Non-pigmented ciliary epithelial cell (primary cell): ENCODE data around the gene PES1.
"Not testable (repeated sequence)": the region's sequence is repeated elsewhere in the genome, so short reads cannot be mapped to it uniquely, and the experiment has no call there.

Experiments
- DNase-seq: peaks from one replicate; pipeline ENCODE4 v3.0.0-alpha.2; 2010; ENCODE audit warnings: low read depth

Gene PES1

DNA sequence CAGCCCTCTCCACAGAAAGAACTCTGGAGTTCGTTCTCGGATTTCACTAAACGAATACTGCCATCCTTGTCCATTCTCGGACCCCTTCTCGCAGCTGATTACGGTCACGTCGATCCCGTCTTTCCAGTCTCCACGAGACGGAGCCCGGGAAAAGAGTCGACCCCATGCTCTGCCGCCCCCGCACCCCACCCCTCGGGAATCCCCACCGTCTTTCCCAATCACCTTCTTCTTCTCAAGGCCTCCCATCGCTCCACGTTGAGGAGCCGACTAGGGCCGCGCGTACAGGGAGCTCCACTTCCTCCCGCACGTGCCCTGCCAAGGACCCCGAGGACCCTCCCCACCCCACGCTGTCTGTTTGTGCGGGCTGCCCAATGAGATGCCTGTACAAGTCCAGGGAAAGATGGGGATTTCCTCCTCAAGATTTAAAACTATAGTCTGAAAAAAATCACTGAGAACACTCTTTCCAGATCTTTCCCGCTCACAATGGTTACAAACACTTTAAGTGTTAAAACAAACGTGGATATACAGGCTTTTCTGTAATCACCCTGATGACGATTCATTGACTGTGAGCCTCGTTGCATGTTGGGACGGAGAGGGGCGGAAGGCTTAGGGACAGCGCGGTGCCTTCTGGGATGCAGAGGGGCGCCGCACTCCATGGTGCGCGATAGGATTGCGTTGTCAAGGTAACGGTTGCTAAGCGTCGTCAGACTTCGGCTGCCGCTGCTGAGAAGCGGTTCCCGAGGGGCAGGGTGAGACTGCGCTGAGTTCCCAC is at the start of gene PES1:
PES1 (minus strand) TSS at position 323 of the 772 bp plus-strand sequence; CDS start at position 246, 77 bp downstream.
- peak; percentile 96 for DNase-seq

GRCh38 chr22:30640839-30641430 is 49.2 kb upstream of the PES1 start:
- no peak for DNase-seq

DNA sequence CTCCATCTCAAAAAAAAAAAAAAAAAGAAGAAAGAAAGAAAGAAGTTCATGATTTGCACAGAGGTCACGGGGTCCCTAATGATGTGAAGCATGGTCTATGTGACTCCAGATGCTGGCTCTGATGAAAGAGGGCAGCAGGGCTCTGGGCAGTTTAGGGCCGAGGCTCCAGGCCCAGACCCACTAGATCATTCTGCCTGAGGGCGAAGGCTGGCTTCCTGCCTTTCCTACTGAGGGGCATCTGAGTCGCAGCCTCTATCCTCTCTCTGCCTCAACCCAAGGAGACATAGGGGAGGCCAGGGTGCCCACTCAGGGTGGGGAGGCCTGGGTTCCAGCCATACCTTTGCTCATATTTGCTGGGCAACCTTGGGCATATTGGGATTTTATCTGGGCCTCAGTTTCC is 48.7 kb upstream of the PES1 start:
- no peak for DNase-seq

DNA sequence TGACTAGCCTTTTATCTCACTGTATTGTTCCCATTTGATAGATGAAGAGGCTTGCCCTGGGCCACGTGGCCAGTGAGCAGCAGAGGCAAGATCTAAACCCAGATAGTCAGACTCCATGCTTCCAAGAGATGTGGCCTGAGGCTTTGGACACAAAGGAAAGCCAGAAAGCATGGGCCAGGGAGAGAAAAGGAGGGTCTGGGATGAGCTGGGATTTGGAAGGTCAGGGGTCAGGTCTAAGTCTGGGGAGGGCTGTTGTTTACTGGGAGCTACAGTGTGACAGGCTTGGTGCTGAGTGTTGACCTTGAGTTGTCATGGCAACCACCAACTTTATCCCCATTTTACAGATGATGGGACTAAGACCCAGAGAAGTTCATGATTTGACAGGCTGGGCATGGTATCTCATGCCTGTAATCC is 46.0 kb upstream of the PES1 start:
- DNase-seq: no peak

- no peak for DNase-seq
These were observed 44.7 kb upstream of the PES1 start for GRCh38 chr22:30636226-30637077.

- DNase-seq: peak; percentile 41
These were observed 43.8 kb upstream of the PES1 start, which contains the start of gene SLC35E4 for GRCh38 chr22:30635273-30636225. SLC35E4 (plus strand) TSS chr22:30635781; CDS start chr22:30636451, 670 bp downstream.

GRCh38 chr22:30634471-30635233 is 42.9 kb upstream of the PES1 start:
- peak; percentile 57 for DNase-seq

DNA sequence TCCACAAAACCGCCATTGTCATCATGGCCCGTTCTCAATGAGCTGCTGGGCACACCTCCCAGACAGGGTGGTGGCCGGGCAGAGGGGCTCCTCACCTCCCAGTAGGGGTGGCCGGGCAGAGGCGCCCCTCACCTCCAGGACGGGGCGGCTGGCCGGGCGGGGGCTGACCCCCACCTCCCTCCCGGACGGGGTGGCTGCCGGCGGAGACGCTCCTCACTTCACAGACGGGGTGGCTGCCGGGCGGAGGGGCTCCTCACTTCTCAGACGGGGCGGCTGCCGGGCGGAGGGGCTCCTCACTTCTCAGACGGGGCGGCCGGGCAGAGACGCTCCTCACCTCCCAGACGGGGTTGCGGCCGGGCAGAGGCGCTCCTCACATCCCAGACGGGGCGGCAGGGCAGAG is 39.8 kb upstream of the PES1 start:
- not testable (repeated sequence) for DNase-seq

GRCh38 chr22:30628491-30628890 is 36.8 kb upstream of the PES1 start:
- no peak for DNase-seq

GRCh38 chr22:30627471-30627870 is 35.8 kb upstream of the PES1 start:
- DNase-seq: no peak

DNA sequence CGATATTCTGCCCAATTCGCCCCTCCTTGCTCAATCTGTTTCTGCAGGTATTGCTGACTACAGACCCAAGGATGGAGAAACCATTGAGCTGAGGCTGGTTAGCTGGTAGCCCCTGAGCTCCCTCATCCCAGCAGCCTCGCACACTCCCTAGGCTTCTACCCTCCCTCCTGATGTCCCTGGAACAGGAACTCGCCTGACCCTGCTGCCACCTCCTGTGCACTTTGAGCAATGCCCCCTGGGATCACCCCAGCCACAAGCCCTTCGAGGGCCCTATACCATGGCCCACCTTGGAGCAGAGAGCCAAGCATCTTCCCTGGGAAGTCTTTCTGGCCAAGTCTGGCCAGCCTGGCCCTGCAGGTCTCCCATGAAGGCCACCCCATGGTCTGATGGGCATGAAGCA is 34.7 kb upstream of the PES1 start:
- no peak for DNase-seq

DNA sequence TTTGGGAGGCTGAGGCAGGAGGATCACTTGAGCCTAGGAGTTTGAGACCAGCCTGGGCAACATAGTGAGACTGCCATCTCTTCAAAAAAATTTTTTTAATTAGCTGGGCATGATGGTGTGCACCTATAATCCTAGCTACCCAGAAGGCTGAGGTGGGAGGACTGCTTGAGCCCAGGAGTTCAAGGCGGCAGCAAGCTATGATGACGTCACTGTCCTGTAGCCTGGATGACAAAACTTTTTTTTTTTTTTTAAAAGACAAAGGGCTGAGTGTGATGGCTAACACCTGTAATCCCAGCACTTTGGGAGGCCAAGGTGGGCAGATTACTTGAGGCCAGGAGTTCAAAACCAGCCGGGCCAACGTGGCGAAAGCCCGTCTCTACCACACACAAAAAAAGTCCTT is 28.2 kb upstream of the PES1 start:
- DNase-seq: not testable (repeated sequence)

- DNase-seq: no peak
These were observed 26.1 kb upstream of the PES1 start for GRCh38 chr22:30617819-30618218.

GRCh38 chr22:30615543-30615954 is 23.8 kb upstream of the PES1 start:
- no peak for DNase-seq

DNA sequence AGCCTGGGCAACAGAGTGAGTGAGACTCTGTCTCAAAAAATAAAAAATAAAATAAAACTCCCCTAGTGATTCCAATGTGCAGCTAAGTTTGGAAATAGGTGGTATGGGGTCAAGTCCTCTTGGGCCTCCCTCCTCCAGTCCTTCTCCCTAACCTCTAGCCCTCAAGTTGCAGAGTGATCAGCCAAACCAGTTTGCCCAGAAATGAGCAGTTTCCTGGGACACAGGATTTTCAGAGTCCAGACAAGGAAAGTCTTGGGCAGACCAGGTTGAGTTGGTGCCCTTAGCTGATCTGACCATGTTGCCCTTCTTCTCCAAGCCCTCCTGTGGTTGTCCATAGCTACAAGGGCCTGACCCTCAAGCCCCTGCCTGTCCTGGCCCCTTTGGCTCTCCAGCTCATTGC is 23.2 kb upstream of the PES1 start:
- DNase-seq: no peak

DNA sequence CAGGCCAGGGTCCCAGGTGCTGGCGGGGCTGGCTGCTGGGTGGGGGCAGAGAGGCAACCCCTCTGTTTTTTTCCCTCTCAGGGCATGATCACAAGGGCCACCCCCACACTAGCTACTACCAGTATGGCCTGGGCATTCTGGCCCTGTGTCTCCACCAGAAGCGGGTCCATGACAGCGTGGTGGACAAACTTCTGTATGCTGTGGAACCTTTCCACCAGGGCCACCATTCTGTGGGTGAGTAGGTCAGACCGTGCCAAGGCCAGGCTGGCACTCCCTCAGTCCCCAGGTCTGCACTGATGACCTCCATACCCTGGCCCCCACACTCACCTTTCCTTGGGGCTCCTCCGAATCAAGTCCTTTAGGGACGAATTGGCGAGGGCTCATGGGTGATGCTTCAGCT is 22.6 kb upstream of the PES1 start:
- DNase-seq: no peak

DNA sequence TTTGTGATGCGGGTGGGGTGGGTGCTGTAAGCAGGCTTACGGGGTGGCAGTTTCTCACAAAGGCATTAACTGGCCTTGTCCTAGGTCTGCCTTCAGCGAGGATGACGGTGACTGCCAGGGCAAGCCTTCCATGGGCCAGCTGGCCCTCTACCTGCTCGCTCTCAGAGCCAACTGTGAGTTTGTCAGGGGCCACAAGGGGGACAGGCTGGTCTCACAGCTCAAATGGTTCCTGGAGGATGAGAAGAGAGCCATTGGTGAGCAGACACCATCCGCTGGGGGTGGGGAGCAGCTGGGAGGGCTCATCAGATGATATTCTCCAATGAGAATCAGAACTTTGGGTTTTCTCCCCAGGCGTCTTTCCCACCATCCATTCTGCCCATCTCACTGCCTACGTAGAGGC is 21.1 kb upstream of the PES1 start:
- no peak for DNase-seq

- DNase-seq: no peak
These were observed 19.5 kb upstream of the PES1 start for GRCh38 chr22:30611197-30611596.

- no peak for DNase-seq
These were observed 18.6 kb upstream of the PES1 start for GRCh38 chr22:30610299-30610698.

- DNase-seq: no peak
These were observed 17.8 kb upstream of the PES1 start for GRCh38 chr22:30609260-30610185.
